ENCODE data around the gene PSMD11.

PSMD11 gene

GRCh38 chr17:32512328-32512727 is 68.0 kb downstream of the PSMD11 start:
- TF ChIP-seq TAF1 (IDR thresholded peaks at IDR 0.05; ENCODE audit: borderline replicate concordance, insufficient read depth, low read length) (no peak), FOXP2 (optimal IDR thresholded peaks at IDR 0.05; ENCODE audit: borderline replicate concordance, extremely low read depth, extremely low read length, insufficient read depth) (no peak), POLR2AphosphoS5 (IDR thresholded peaks at IDR 0.05; ENCODE audit: low read depth, low read length) (no peak), REST (IDR thresholded peaks at IDR 0.05; ENCODE audit: insufficient read depth in 1 of 2, low read depth in 2 of 2, low read length in 2 of 2) (no peak)

- no peak for TF ChIP-seq REST (IDR thresholded peaks at IDR 0.05; ENCODE audit: insufficient read depth in 1 of 2, low read depth in 2 of 2, low read length in 2 of 2)
- no peak for TF ChIP-seq FOXP2 (optimal IDR thresholded peaks at IDR 0.05; ENCODE audit: borderline replicate concordance, extremely low read depth, extremely low read length, insufficient read depth)
- TF ChIP-seq TAF1 (IDR thresholded peaks at IDR 0.05; ENCODE audit: borderline replicate concordance, insufficient read depth, low read length), result no peak
- TF ChIP-seq POLR2AphosphoS5 (IDR thresholded peaks at IDR 0.05; ENCODE audit: low read depth, low read length), result no peak
- no peak for TF ChIP-seq SIN3A (IDR thresholded peaks at IDR 0.05; ENCODE audit: borderline replicate concordance, insufficient read depth, low read length)
These were observed 69.3 kb downstream of the PSMD11 start for GRCh38 chr17:32513579-32513978.

GRCh38 chr17:32514606-32515005 is 70.3 kb downstream of the PSMD11 start:
- TF ChIP-seq REST (IDR thresholded peaks at IDR 0.05; ENCODE audit: insufficient read depth in 1 of 2, low read depth in 2 of 2, low read length in 2 of 2) (no peak), POLR2AphosphoS5 (IDR thresholded peaks at IDR 0.05; ENCODE audit: low read depth, low read length) (no peak), SIN3A (IDR thresholded peaks at IDR 0.05; ENCODE audit: borderline replicate concordance, insufficient read depth, low read length) (no peak), FOXP2 (optimal IDR thresholded peaks at IDR 0.05; ENCODE audit: borderline replicate concordance, extremely low read depth, extremely low read length, insufficient read depth) (no peak), TAF1 (IDR thresholded peaks at IDR 0.05; ENCODE audit: borderline replicate concordance, insufficient read depth, low read length) (no peak)

- TF ChIP-seq POLR2AphosphoS5 (IDR thresholded peaks at IDR 0.05; ENCODE audit: low read depth, low read length) (no peak), REST (IDR thresholded peaks at IDR 0.05; ENCODE audit: insufficient read depth in 1 of 2, low read depth in 2 of 2, low read length in 2 of 2) (no peak), FOXP2 (optimal IDR thresholded peaks at IDR 0.05; ENCODE audit: borderline replicate concordance, extremely low read depth, extremely low read length, insufficient read depth) (no peak), TAF1 (IDR thresholded peaks at IDR 0.05; ENCODE audit: borderline replicate concordance, insufficient read depth, low read length) (no peak), SIN3A (IDR thresholded peaks at IDR 0.05; ENCODE audit: borderline replicate concordance, insufficient read depth, low read length) (no peak)
These were observed 71.5 kb downstream of the PSMD11 start for GRCh38 chr17:32515677-32516383.

All from PFSK-1 (cell line).